Astrocyte of the spinal cord (primary cell): ENCODE data around the gene TMEM167B.
"Not testable (repeated sequence)": the region's sequence is repeated elsewhere in the genome, so short reads cannot be mapped to it uniquely, and the experiment has no call there.

Source experiments
- DNase-seq: peaks from one replicate; pipeline ENCODE4 v3.0.0; 2011; ENCODE audit warnings: low read depth, low spot score
- H3K4me3 ChIP-seq: 2 replicates; pipeline ENCODE4 v1.5.1; 2011; ENCODE audit warnings: low read depth, mild to moderate bottlenecking, low read length, moderate library complexity
- CTCF ChIP-seq: IDR thresholded peaks from 2 replicates; pipeline ENCODE4 v1.5.1; 2012; ENCODE audit warnings: low read depth, mild to moderate bottlenecking, low read length, inconsistent platforms
- in situ Hi-C: cut with HindIII; loops from 2 replicates; pipeline ENCODE4 v1.10.0; 2017; ENCODE audit warnings: low sequenced_read_pairs

Gene TMEM167B

GRCh38 chr1:109135940-109136339 is 45.4 kb downstream of the TMEM167B start:
- no peak for TF ChIP-seq CTCF
- in situ Hi-C loops, result no loop called here
- no peak for DNase-seq
- no peak overlapping the region for H3K4me3 ChIP-seq

DNA sequence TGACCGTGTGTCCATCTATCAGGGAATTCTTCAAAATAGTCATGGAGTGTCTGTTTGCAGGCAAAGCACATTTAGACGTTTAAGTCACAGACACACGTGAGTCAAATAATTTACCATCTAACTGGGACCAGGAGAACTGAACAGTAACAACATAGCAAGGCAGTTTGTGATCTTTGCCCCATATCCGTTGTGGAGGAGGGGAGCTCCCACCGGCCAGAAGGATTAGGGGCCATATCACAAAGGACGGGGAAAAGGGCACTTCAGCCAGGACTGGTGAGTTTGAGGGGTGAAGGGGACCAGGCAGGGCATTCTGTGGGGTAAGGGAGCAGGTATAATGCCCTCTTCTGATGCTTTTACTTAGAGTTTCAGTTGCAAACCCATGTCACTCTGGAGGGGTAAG is 46.2 kb downstream of the TMEM167B start:
- TF ChIP-seq CTCF, result no peak
- in situ Hi-C loops, result no loop called here
- no peak for DNase-seq
- H3K4me3 ChIP-seq, result no peak overlapping the region

DNA sequence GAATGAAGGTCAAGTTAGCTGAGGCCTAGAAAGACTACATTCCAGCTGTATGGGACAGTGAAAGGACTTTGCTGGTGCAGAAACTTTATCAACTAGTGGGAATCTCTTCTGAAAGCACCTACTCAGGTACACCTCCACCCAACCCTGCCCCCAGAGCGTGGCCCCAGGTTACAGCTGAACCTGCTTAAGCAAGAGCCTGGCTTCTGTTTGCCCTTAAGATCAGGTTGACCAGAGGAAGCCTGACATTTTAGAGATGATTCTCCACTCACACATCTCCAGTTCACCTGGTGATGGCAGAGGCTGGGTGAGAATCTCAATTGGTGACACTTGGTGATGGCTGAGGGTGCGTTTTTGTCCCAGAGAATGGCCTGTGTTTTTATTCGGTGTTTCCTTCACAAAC is 47.4 kb downstream of the TMEM167B start:
- no peak for DNase-seq
- TF ChIP-seq CTCF, result no peak
- in situ Hi-C loops, result no loop called here
- H3K4me3 ChIP-seq, result no peak overlapping the region

DNA sequence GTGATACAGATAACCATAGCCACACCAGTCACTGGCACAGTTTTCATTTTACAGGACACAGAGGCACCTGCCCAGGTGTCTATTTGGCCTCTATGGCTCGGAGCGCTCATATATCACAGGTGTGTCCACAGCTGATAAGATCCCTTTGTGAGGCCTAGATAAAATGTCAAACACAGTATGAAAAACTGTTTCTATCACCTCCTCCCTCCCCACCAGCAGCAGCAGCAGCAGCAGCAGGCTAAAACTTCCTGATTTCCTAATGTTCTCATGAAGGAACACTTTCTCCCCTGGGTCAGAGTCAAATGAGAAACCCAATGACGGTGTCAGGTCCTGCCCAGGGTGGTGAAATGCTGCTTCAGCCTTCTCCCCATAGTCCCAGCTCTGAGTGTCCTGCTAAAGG is 47.8 kb downstream of the TMEM167B start:
- no peak for DNase-seq
- TF ChIP-seq CTCF, result no peak
- no peak overlapping the region for H3K4me3 ChIP-seq
- in situ Hi-C loops, result no loop called here

DNA sequence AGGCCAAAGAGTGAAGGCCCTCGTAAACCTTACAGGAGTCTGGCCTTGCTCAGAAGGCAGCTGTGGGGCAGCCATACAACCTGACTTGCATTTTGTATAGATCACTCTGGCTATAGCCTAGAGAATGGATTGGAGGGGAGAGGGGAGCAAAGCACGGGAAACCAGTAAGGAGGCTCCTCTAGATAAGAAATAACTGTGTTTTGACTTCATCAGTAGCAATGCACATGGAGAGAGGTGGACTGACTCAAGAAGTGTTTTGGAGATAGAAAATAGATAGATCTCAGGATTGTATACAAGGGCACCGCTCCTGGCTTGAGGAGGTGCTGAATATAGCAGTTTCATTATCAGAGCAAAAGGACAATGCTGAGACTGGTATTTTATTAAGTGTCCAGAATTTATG is 49.8 kb downstream of the TMEM167B start:
- in situ Hi-C loops, result no loop called here
- DNase-seq, result no peak
- no peak for TF ChIP-seq CTCF
- H3K4me3 ChIP-seq, result no peak overlapping the region

- no peak overlapping the region for H3K4me3 ChIP-seq
- in situ Hi-C loops, result no loop called here
- DNase-seq, result no peak
- no peak for TF ChIP-seq CTCF
Measured at GRCh38 chr1:109142260-109142659, 51.7 kb downstream of the TMEM167B start.

DNA sequence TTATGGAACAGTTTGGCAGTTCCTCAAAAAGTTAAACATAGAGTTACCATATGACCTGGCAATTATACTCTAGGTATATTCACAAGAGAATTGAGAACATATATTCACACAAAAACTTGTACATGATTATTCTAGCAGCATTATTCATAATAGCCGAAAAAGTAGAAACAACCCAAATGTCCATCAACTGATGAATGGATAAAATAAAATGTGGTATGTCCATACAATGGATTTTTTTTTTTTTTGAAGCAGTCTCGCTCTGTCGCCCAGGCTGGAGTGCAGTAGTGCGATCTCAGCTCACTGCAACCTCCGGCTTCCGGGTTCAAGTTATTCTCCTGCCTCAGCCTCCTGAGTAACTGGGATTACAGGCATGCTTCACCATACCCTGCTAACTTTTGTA is 52.2 kb downstream of the TMEM167B start:
- DNase-seq, in situ Hi-C loops, H3K4me3 ChIP-seq: not testable (repeated sequence)
